Effector memory CD4-positive, alpha-beta T cell (primary cell): ENCODE measurements around the gene ZRANB1.

Experiments used
- DNase-seq, 3 donors: peaks; one replicate each; pipeline ENCODE4 v3.0.0-alpha.2; 2020
- H3K27ac ChIP-seq: 2 replicates; pipeline ENCODE4 v1.7.0; 2013; ENCODE audit warnings: mild to moderate bottlenecking, low read length, moderate library complexity; ENCODE audit not compliant: insufficient read depth, poor library complexity, severe bottlenecking
- H3K27me3 ChIP-seq: replicated peaks from 2 replicates; pipeline ENCODE4 v1.7.0; 2013; ENCODE audit warnings: mild to moderate bottlenecking, low read length; ENCODE audit not compliant: insufficient read depth, control insufficient read depth, poor library complexity, severe bottlenecking
- H3K36me3 ChIP-seq: 2 replicates; pipeline ENCODE4 v1.7.0; 2013; ENCODE audit warnings: mild to moderate bottlenecking, low read length, moderate library complexity; ENCODE audit not compliant: control insufficient read depth, insufficient read depth
- H3K4me1 ChIP-seq: 2 replicates; pipeline ENCODE4 v1.7.0; 2013; ENCODE audit warnings: low read length, mild to moderate bottlenecking; ENCODE audit not compliant: control insufficient read depth, insufficient read depth, poor library complexity, severe bottlenecking
- H3K4me3 ChIP-seq: 2 replicates; pipeline ENCODE4 v1.7.0; 2013; ENCODE audit warnings: low read length, low read depth, mild to moderate bottlenecking; ENCODE audit not compliant: insufficient read depth, poor library complexity, severe bottlenecking
- H3K9me3 ChIP-seq: 2 replicates; pipeline ENCODE4 v1.7.0; 2013; ENCODE audit warnings: mild to moderate bottlenecking, low read length, moderate library complexity; ENCODE audit not compliant: control insufficient read depth

ZRANB1 gene

DNA sequence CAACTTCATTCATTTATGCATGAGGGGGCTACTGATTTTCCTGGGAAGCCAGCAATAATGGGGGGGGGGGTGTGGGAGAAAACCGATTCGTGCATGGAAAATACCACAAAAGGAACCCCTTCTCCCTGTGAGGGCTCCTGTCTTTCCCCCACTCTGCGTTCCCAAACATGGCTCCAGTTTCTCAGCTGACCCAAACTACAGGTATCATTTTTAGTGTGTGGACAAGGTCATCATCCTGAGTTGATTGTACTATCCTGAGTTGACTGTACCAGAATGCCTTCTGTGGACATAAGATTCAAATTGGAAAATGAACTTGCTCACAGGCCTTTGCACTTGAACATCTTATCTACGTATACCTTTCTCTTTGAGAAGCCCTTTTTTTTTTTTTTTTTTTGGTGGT is 49.9 kb downstream of the ZRANB1 start:
- H3K36me3 ChIP-seq, result peaks cover 3% of the 10 kb centered on the region
- H3K4me1 ChIP-seq, result no peaks in the 10 kb centered on the region
- DNase-seq, result no peak
- H3K27ac ChIP-seq, result no peak overlapping the region
- H3K9me3 ChIP-seq, result no peaks in the 10 kb centered on the region
- H3K4me3 ChIP-seq, result no peak overlapping the region
- H3K27me3 ChIP-seq, result no peaks in the 10 kb centered on the region

DNA sequence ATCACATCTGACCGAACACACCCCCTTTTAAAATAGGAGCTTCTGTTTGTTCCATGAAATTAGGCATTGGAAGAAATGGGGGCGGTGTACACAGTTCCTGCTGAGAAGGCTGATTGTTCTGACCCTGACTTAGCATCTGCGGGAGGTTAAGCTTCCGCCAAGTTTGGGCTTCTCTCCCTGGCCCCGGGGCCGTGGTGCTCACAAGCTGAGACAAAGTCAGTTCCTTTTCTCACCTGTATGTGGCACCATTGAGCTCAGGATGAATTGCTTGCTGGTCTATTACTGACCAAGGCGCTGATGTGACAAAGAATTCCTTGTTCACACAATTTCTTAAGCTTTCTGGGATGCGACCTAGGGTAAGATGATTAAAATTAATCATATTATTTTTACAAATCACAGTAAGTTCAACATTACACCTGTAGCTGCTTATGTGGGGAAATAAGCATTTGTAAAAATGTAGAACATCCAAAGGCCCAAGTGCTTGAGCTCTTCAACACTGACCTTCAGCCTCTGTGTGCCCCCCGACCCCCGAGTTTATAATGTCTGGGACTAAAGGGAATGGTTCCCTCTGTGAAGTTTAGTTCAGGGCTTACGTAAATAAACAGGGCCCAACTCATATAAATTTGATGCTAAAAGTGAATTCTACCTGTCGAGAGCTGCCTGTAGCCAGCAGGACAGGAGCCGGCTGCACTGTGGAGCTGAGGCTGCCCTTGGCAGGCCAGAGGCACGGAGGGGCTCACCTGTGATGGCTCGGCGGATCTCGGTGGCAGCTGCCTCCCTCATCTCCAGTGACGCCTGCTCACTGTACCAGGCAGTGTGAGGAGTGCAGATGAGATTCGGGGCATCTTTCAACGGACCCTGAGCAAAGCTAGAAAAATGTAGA is 50.8 kb downstream of the ZRANB1 start:
- Histone ChIP-seq H3K4me3 (no peak overlapping the region), H3K36me3 (no peaks in the 10 kb centered on the region), H3K4me1 (no peaks in the 10 kb centered on the region), H3K27ac (no peak overlapping the region), H3K9me3 (no peaks in the 10 kb centered on the region), H3K27me3 (no peaks in the 10 kb centered on the region)
- DNase-seq, result no peak

GRCh38 chr10:124993345-124993708 is 51.4 kb downstream of the ZRANB1 start:
- Histone ChIP-seq H3K4me3 (no peak overlapping the region), H3K27me3 (no peaks in the 10 kb centered on the region), H3K36me3 (no peaks in the 10 kb centered on the region), H3K4me1 (no peaks in the 10 kb centered on the region), H3K27ac (no peak overlapping the region), H3K9me3 (no peaks in the 10 kb centered on the region)
- no peak for DNase-seq

DNA sequence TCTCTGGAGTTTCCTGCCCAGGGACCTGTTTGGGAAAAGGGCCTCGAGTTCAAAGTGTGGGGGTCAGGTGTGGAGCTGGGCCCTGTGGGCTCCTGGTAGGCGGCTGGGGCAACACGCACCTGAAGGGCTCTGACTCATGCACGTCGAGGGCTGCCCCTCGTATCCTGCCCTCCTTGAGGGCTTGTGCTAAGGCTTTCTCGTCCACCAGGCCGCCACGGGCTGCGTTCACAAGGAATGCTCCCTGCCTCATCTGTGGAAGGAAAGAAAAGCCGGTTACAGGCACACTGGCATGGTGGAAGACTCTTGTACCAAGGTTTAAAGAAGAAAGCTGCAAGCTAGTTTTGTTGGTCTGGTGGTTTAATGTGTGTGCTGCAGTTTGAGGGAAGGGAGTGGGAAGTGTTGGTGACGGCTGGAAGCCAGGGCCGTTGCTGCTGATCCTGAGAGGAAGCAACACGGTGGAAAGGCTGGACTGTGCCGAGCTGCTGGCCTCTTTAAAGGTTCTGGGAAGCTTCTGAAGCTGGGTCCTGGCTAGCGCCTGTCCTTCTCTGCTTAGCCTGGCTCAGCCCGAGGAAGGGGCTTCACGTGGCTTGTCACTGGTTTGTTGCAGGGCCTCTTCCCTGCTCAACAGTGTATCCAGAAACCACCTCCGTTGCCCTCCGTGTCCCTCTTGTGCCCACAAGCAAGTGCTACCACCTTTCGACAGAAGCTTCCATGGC is 52.0 kb downstream of the ZRANB1 start:
- Histone ChIP-seq H3K27me3 (no peaks in the 10 kb centered on the region), H3K4me1 (no peaks in the 10 kb centered on the region), H3K4me3 (no peak overlapping the region), H3K9me3 (no peaks in the 10 kb centered on the region), H3K36me3 (no peaks in the 10 kb centered on the region), H3K27ac (no peak overlapping the region)
- no peak for DNase-seq

GRCh38 chr10:124994573-124995473 is 52.9 kb downstream of the ZRANB1 start:
- no peak overlapping the region for H3K4me3 ChIP-seq
- no peaks in the 10 kb centered on the region for H3K36me3 ChIP-seq
- H3K27ac ChIP-seq, result no peak overlapping the region
- DNase-seq, result no peak
- no peaks in the 10 kb centered on the region for H3K27me3 ChIP-seq
- no peaks in the 10 kb centered on the region for H3K4me1 ChIP-seq
- no peaks in the 10 kb centered on the region for H3K9me3 ChIP-seq

GRCh38 chr10:124995605-124996004 is 53.7 kb downstream of the ZRANB1 start:
- no peaks in the 10 kb centered on the region for H3K27me3 ChIP-seq
- no peak for DNase-seq
- H3K36me3 ChIP-seq, result no peaks in the 10 kb centered on the region
- no peak overlapping the region for H3K4me3 ChIP-seq
- H3K9me3 ChIP-seq, result no peaks in the 10 kb centered on the region
- H3K4me1 ChIP-seq, result no peaks in the 10 kb centered on the region
- H3K27ac ChIP-seq, result no peak overlapping the region

- Histone ChIP-seq H3K36me3 (no peaks in the 10 kb centered on the region), H3K4me3 (no peak overlapping the region), H3K4me1 (no peaks in the 10 kb centered on the region), H3K27me3 (peaks cover 3% of the 10 kb centered on the region), H3K9me3 (no peaks in the 10 kb centered on the region), H3K27ac (no peak overlapping the region)
- DNase-seq, result no peak
These were observed 54.4 kb downstream of the ZRANB1 start for GRCh38 chr10:124996127-124996853.

GRCh38 chr10:124996854-124997215 is 54.9 kb downstream of the ZRANB1 start:
- no peak overlapping the region for H3K4me3 ChIP-seq
- no peaks in the 10 kb centered on the region for H3K4me1 ChIP-seq
- DNase-seq, result no peak
- peaks cover 3% of the 10 kb centered on the region for H3K27me3 ChIP-seq
- no peak overlapping the region for H3K27ac ChIP-seq
- no peaks in the 10 kb centered on the region for H3K9me3 ChIP-seq
- no peaks in the 10 kb centered on the region for H3K36me3 ChIP-seq

DNA sequence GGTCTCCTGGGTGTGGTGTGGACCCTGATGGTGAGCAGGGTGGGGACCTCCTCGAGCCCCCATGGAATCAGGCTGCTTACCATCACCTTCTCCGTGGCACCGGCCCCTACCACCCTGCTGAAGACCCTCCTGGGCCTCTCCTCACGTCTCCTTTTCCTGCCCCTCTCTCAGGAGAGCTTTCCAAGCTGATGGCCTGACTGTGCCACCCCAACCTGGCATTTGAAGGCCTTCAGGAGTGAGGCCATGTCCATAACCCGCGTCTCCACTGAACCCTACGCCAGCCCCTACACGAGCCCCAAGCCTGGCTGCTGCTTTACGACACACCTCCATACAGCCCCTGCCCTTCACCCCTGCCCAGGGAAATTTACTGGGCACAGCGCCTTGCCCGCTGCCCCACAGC is 55.4 kb downstream of the ZRANB1 start:
- H3K4me3 ChIP-seq, result no peak overlapping the region
- no peak overlapping the region for H3K27ac ChIP-seq
- H3K4me1 ChIP-seq, result no peaks in the 10 kb centered on the region
- H3K27me3 ChIP-seq, result peaks cover 3% of the 10 kb centered on the region
- H3K9me3 ChIP-seq, result no peaks in the 10 kb centered on the region
- H3K36me3 ChIP-seq, result no peaks in the 10 kb centered on the region
- DNase-seq, result no peak
